WTC11 (cell line): Measurements from ENCODE around the gene ZNF771. TPM values are rescaled to one million over a fixed set of nuclear protein-coding genes. Genes with fewer than 3 reads are reported as not detected.

Experiments
- AR ChIP-seq: fragments of 250-450 bp; sonication (Bioruptor Pico); IDR thresholded peaks from 2 replicates; pipeline ENCODE4 v1.9.0; 2021; ENCODE audit warnings: mild to moderate bottlenecking
- ATF3 ChIP-seq: sonication (generic); formaldehyde crosslinking; conservative IDR thresholded peaks from 2 replicates; pipeline ENCODE4 v1.8.1; 2022; ENCODE audit warnings: mild to moderate bottlenecking, missing genetic modification reagents
- CBFB ChIP-seq: sonication (generic); formaldehyde crosslinking; IDR thresholded peaks from 2 replicates; pipeline ENCODE4 v1.8.1; 2022; ENCODE audit warnings: mild to moderate bottlenecking, low read depth, missing genetic modification reagents
- CTCF ChIP-seq: fragments of 200-600 bp; IDR thresholded peaks from 2 replicates; pipeline ENCODE4 v1.8.0; 2022; ENCODE audit warnings: antibody characterized with exemption
- E2F4 ChIP-seq: sonication (generic); formaldehyde crosslinking; IDR thresholded peaks from 2 replicates; pipeline ENCODE4 v1.8.1; 2022; ENCODE audit warnings: low read depth, mild to moderate bottlenecking, moderate library complexity, missing genetic modification reagents, borderline replicate concordance
- ELF4 ChIP-seq: sonication (generic); formaldehyde crosslinking; IDR thresholded peaks from 2 replicates; pipeline ENCODE4 v1.8.1; 2022; ENCODE audit warnings: low read depth, mild to moderate bottlenecking, moderate library complexity, missing genetic modification reagents
- ERG ChIP-seq: fragments of 250-450 bp; sonication (Bioruptor Pico); IDR thresholded peaks from 2 replicates; pipeline ENCODE4 v1.8.0; 2021; ENCODE audit warnings: mild to moderate bottlenecking
- FOXP1 ChIP-seq: sonication (generic); formaldehyde crosslinking; IDR thresholded peaks from 2 replicates; pipeline ENCODE4 v1.8.0; 2022; ENCODE audit warnings: missing genetic modification reagents, mild to moderate bottlenecking, moderate library complexity, borderline replicate concordance
- IRF1 ChIP-seq: sonication (generic); formaldehyde crosslinking; IDR thresholded peaks from 2 replicates; pipeline ENCODE4 v1.8.0; 2023; ENCODE audit warnings: missing genetic modification reagents
- JAZF1 ChIP-seq: fragments of 250-450 bp; sonication (Bioruptor Pico); IDR thresholded peaks from 2 replicates; pipeline ENCODE4 v1.9.0; 2021; ENCODE audit warnings: moderate library complexity, mild to moderate bottlenecking, inconsistent platforms
- SP1 ChIP-seq: sonication (generic); formaldehyde crosslinking; conservative IDR thresholded peaks from 2 replicates; pipeline ENCODE4 v1.8.1; 2022; ENCODE audit warnings: missing genetic modification reagents
- TP53 ChIP-seq: sonication (generic); formaldehyde crosslinking; IDR thresholded peaks from 2 replicates; pipeline ENCODE4 v1.8.1; 2023; ENCODE audit warnings: mild to moderate bottlenecking, missing genetic modification reagents
- ZBTB21 ChIP-seq: sonication (generic); formaldehyde crosslinking; IDR thresholded peaks from 2 replicates; pipeline ENCODE4 v1.8.1; 2023; ENCODE audit warnings: mild to moderate bottlenecking, missing genetic modification reagents, borderline replicate concordance
- ZBTB43 ChIP-seq: sonication (generic); formaldehyde crosslinking; IDR thresholded peaks from 2 replicates; pipeline ENCODE4 v1.8.1; 2023; ENCODE audit warnings: mild to moderate bottlenecking, missing genetic modification reagents
- ZNF138 ChIP-seq: sonication (generic); formaldehyde crosslinking; conservative IDR thresholded peaks from 2 replicates; pipeline ENCODE4 v1.8.1; 2022; ENCODE audit warnings: mild to moderate bottlenecking, moderate library complexity, missing genetic modification reagents
- ZNF232 ChIP-seq: sonication (generic); formaldehyde crosslinking; IDR thresholded peaks from 2 replicates; pipeline ENCODE4 v1.8.0; 2022; ENCODE audit warnings: mild to moderate bottlenecking, missing genetic modification reagents
- ZNF512 ChIP-seq: sonication (generic); formaldehyde crosslinking; IDR thresholded peaks from 2 replicates; pipeline ENCODE4 v1.8.1; 2022; ENCODE audit warnings: missing genetic modification reagents, borderline replicate concordance
- ZNF671 ChIP-seq: fragments of 250-450 bp; sonication (Bioruptor Pico); IDR thresholded peaks from 2 replicates; pipeline ENCODE4 v1.8.0; 2021; ENCODE audit warnings: mild to moderate bottlenecking
- ZSCAN18 ChIP-seq: fragments of 250-450 bp; sonication (Bioruptor Pico); IDR thresholded peaks from 2 replicates; pipeline ENCODE4 v2.1.2; 2022; ENCODE audit warnings: mild to moderate bottlenecking, moderate library complexity
- total RNA-seq: library from RNA; stranded (reverse); gene quantifications from 3 replicates; pipeline ENCODE4 v1.2.3, GENCODE V29; 2021
- TF ChIP-seq, protein P1 (sequence below): sonication (generic); formaldehyde crosslinking; IDR thresholded peaks from 2 replicates; pipeline ENCODE4 v1.8.1; 2023; ENCODE audit warnings: mild to moderate bottlenecking, missing genetic modification reagents, borderline replicate concordance

The ZNF771 gene
- total RNA-seq, 1 experiment from 2014 or later: 10.0 TPM

GRCh38 chr16:30417529-30418349 is 10.3 kb downstream of the ZNF771 start (continued):
- TF ChIP-seq CTCF (no peak), E2F4 (CRISPR knock-in tag) (peak; percentile 75; the same call in 1 of the 2 replicates), ZSCAN18 (CRISPR knock-in tag) (no peak), CBFB (CRISPR knock-in tag) (peak; percentile 99), ELF4 (CRISPR knock-in tag) (peak; percentile 88), ZNF512 (CRISPR knock-in tag) (0 out of 2 replicates have a peak, but pooled peaks have one; percentile 33), AR (CRISPR knock-in tag) (no peak), IRF1 (CRISPR knock-in tag) (peak; percentile 61), SP1 (CRISPR knock-in tag) (peak; percentile 89), TP53 (peak; percentile 97; the same call in 1 of the 2 replicates), ZBTB43 (CRISPR knock-in tag) (peak; percentile 99), FOXP1 (CRISPR knock-in tag) (peak; percentile 98), ZNF671 (CRISPR knock-in tag) (no peak), ZBTB21 (0 out of 2 replicates have a peak, but pooled peaks have one; percentile 95), JAZF1 (no peak), ZNF232 (CRISPR knock-in tag) (peak; percentile 94), ERG (no peak), ATF3 (CRISPR knock-in tag) (0 out of 2 replicates have a peak, but pooled peaks have one; percentile 56), ZNF138 (CRISPR knock-in tag) (peak; percentile 98)
- TF ChIP-seq, protein P1, sequence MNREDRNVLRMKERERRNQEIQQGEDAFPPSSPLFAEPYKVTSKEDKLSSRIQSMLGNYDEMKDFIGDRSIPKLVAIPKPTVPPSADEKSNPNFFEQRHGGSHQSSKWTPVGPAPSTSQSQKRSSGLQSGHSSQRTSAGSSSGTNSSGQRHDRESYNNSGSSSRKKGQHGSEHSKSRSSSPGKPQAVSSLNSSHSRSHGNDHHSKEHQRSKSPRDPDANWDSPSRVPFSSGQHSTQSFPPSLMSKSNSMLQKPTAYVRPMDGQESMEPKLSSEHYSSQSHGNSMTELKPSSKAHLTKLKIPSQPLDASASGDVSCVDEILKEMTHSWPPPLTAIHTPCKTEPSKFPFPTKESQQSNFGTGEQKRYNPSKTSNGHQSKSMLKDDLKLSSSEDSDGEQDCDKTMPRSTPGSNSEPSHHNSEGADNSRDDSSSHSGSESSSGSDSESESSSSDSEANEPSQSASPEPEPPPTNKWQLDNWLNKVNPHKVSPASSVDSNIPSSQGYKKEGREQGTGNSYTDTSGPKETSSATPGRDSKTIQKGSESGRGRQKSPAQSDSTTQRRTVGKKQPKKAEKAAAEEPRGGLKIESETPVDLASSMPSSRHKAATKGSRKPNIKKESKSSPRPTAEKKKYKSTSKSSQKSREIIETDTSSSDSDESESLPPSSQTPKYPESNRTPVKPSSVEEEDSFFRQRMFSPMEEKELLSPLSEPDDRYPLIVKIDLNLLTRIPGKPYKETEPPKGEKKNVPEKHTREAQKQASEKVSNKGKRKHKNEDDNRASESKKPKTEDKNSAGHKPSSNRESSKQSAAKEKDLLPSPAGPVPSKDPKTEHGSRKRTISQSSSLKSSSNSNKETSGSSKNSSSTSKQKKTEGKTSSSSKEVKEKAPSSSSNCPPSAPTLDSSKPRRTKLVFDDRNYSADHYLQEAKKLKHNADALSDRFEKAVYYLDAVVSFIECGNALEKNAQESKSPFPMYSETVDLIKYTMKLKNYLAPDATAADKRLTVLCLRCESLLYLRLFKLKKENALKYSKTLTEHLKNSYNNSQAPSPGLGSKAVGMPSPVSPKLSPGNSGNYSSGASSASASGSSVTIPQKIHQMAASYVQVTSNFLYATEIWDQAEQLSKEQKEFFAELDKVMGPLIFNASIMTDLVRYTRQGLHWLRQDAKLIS (CRISPR knock-in tag): peak; percentile 97
